Measurements from ENCODE around the gene DEDD2.

Gene DEDD2

DNA sequence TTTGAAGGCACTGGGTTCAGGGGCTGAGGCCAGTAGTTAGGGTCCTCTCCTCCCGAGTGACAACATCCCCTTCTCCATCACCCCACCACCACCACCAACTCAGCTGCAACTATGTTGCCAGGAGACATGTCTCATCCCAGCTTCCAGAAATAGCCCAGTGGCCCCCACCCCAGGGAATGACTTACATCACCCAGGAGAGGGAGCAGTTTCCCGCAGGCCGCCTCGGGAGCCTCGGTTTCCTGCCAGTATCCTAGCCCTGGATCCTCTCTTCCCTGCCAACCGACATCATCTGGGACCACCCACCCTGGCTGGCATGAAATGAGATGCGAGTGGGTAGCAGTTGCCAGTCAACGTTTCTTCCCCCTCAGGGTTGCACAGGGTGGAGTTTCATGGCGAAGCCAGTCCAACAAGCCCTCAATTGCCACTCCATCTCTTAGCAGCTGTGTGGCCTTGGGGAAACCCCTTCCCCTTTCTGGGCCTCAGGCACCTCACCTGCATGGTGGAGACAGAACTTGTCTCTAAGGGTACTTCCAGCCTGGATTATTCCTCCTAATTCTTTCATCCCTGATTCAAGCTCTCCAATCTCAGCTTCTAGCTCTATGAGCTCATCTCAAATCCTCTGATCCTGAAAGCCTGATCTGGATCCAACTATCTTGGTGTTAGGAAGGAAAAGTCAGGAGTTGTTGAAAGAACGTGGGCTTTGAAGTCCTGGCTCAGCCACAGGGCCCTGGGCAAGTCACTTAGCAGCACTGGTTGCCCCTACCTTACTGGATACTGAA lies 28.9 kb upstream of the DEDD2 start:
- Histone ChIP-seq H3K27ac (replicated peaks) (no peak overlapping the region), H3K27me3 (ENCODE audit: insufficient read depth, poor library complexity, severe bottlenecking) (no peaks in the 10 kb centered on the region), H3K4me3 (replicated peaks; ENCODE audit: insufficient read depth, low read length) (no peak overlapping the region)
- no peak for TF ChIP-seq SPI1 (IDR thresholded peaks at IDR 0.05; ENCODE audit: borderline replicate concordance, low read depth)
- TF ChIP-seq, protein P1, sequence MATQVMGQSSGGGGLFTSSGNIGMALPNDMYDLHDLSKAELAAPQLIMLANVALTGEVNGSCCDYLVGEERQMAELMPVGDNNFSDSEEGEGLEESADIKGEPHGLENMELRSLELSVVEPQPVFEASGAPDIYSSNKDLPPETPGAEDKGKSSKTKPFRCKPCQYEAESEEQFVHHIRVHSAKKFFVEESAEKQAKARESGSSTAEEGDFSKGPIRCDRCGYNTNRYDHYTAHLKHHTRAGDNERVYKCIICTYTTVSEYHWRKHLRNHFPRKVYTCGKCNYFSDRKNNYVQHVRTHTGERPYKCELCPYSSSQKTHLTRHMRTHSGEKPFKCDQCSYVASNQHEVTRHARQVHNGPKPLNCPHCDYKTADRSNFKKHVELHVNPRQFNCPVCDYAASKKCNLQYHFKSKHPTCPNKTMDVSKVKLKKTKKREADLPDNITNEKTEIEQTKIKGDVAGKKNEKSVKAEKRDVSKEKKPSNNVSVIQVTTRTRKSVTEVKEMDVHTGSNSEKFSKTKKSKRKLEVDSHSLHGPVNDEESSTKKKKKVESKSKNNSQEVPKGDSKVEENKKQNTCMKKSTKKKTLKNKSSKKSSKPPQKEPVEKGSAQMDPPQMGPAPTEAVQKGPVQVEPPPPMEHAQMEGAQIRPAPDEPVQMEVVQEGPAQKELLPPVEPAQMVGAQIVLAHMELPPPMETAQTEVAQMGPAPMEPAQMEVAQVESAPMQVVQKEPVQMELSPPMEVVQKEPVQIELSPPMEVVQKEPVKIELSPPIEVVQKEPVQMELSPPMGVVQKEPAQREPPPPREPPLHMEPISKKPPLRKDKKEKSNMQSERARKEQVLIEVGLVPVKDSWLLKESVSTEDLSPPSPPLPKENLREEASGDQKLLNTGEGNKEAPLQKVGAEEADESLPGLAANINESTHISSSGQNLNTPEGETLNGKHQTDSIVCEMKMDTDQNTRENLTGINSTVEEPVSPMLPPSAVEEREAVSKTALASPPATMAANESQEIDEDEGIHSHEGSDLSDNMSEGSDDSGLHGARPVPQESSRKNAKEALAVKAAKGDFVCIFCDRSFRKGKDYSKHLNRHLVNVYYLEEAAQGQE (IDR thresholded peaks at IDR 0.05; ENCODE audit: insufficient replicate concordance, low read depth), result no peak
- DNase-seq (ENCODE audit: low read depth in 1 of 2, low spot score in 1 of 2), result peak in 1 of 2 experiments; percentile 16

DNA sequence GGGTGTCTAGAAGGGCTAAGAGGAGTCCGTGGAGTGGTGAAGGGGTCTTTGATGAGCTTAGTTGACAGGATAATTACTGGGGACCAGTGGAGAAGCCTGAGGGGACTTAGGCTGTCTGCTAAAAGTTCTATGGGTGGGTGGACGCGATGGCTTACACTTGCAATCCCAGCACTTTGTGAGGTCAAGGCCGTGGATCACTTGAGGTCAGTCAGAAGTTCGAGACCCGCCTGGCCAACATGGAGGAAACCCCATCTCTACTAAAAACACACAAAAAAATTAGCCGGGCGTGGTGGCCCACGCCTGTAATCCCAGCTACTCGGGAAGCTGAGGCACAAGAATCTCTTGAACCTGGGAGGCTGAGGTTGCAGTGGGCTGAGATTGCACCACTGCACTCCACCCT lies 27.8 kb upstream of the DEDD2 start:
- H3K27ac ChIP-seq (replicated peaks), result no peak overlapping the region
- DNase-seq (ENCODE audit: low read depth in 1 of 2, low spot score in 1 of 2), result no peak
- H3K4me3 ChIP-seq (replicated peaks; ENCODE audit: insufficient read depth, low read length), result no peak overlapping the region
- TF ChIP-seq POLR2AphosphoS5 (IDR thresholded peaks at IDR 0.05; ENCODE audit: low read depth) (no peak), SPI1 (IDR thresholded peaks at IDR 0.05; ENCODE audit: borderline replicate concordance, low read depth) (no peak)
- TF ChIP-seq, protein P2, sequence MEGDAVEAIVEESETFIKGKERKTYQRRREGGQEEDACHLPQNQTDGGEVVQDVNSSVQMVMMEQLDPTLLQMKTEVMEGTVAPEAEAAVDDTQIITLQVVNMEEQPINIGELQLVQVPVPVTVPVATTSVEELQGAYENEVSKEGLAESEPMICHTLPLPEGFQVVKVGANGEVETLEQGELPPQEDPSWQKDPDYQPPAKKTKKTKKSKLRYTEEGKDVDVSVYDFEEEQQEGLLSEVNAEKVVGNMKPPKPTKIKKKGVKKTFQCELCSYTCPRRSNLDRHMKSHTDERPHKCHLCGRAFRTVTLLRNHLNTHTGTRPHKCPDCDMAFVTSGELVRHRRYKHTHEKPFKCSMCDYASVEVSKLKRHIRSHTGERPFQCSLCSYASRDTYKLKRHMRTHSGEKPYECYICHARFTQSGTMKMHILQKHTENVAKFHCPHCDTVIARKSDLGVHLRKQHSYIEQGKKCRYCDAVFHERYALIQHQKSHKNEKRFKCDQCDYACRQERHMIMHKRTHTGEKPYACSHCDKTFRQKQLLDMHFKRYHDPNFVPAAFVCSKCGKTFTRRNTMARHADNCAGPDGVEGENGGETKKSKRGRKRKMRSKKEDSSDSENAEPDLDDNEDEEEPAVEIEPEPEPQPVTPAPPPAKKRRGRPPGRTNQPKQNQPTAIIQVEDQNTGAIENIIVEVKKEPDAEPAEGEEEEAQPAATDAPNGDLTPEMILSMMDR (IDR thresholded peaks at IDR 0.05; ENCODE audit: insufficient read depth, low read length), result no peak
- no peaks in the 10 kb centered on the region for H3K27me3 ChIP-seq (ENCODE audit: insufficient read depth, poor library complexity, severe bottlenecking)

DNA sequence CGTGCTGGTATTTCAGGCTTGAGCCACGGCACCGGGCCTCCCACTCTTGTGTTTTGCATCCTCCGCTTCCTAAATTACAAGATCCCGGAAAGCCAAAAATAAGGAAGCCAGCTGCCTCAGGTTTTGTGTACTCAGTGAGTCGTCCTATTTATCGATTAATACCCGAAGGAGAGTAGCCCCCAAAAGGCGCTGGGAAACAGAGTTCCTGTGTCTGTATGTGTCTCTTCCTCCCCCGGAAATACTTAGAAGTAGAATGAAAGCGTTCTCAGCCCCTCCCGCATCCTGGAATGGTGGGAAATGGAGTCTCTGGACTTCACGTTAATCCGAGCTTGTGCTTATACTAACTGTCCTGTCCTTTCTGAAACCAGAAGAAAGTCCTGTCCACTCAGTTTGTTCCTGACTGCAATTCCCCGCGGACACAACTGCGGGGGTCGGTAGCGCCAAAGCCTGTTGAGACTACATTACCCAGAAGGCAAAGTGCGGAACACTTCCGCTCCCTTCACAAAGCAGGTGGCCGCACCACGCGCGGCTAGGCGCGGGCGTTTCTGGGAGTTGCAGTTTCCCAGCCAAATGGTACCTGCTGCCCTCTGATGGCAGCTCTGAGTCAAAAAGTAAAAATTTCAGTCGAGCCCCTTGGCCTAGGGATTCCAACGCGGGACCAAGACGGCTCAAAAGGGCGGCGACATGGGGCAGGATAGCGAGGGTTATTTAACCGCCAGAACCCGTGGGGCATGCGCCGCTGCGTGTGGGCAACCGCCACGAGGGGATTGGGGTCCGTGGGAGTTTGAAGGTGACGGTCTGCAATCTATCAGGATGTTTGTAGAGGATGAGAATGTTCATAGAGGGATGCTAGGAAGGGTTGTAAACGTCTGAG lies 27.1 kb upstream of the DEDD2 start:
- DNase-seq (ENCODE audit: low read depth in 1 of 2, low spot score in 1 of 2), result peak; percentile 89 to 96
- Histone ChIP-seq H3K4me3 (replicated peaks; ENCODE audit: insufficient read depth, low read length) (peak overlapping the region; percentile 47), H3K27ac (replicated peaks) (peak overlapping the region; percentile 78), H3K27me3 (ENCODE audit: insufficient read depth, poor library complexity, severe bottlenecking) (no peaks in the 10 kb centered on the region)
- TF ChIP-seq SPI1 (IDR thresholded peaks at IDR 0.05; ENCODE audit: borderline replicate concordance, low read depth) (peak; percentile 80), POLR2AphosphoS5 (IDR thresholded peaks at IDR 0.05; ENCODE audit: low read depth) (0 out of 2 replicates have a peak, but pooled peaks have one; percentile 6), GABPA (IDR thresholded peaks at IDR 0.05; ENCODE audit: low read depth) (peak; percentile 84)
- TF ChIP-seq, protein P1 (IDR thresholded peaks at IDR 0.05; ENCODE audit: insufficient replicate concordance, low read depth), result no peak
- TF ChIP-seq, protein P2 (IDR thresholded peaks at IDR 0.05; ENCODE audit: insufficient read depth, low read length), result peak; percentile 37

Measured in HL-60 (cell line).